ENCODE measurements around the gene SNCB.

SNCB gene

GRCh38 chr5:176650354-176650884 lies 20.1 kb upstream of the SNCB start:
- in situ Hi-C loops (cut with HindIII; ENCODE audit: low sequenced_read_pairs): no loop called here
- no peak overlapping the region for H3K4me3 ChIP-seq (ENCODE audit: low read depth, low read length)
- TF ChIP-seq, protein P1, sequence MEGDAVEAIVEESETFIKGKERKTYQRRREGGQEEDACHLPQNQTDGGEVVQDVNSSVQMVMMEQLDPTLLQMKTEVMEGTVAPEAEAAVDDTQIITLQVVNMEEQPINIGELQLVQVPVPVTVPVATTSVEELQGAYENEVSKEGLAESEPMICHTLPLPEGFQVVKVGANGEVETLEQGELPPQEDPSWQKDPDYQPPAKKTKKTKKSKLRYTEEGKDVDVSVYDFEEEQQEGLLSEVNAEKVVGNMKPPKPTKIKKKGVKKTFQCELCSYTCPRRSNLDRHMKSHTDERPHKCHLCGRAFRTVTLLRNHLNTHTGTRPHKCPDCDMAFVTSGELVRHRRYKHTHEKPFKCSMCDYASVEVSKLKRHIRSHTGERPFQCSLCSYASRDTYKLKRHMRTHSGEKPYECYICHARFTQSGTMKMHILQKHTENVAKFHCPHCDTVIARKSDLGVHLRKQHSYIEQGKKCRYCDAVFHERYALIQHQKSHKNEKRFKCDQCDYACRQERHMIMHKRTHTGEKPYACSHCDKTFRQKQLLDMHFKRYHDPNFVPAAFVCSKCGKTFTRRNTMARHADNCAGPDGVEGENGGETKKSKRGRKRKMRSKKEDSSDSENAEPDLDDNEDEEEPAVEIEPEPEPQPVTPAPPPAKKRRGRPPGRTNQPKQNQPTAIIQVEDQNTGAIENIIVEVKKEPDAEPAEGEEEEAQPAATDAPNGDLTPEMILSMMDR (IDR thresholded peaks at IDR 0.05; ENCODE audit: low read depth, low read length, missing control alignments): no peak
- no peak for DNase-seq (ENCODE audit: low read depth)

GRCh38 chr5:176648474-176649194 lies 18.3 kb upstream of the SNCB start:
- in situ Hi-C loops (cut with HindIII; ENCODE audit: low sequenced_read_pairs): no loop called here
- H3K4me3 ChIP-seq (ENCODE audit: low read depth, low read length): peak overlapping the region; percentile 74
- TF ChIP-seq, protein P1 (IDR thresholded peaks at IDR 0.05; ENCODE audit: low read depth, low read length, missing control alignments): no peak
- no peak for DNase-seq (ENCODE audit: low read depth)

DNA sequence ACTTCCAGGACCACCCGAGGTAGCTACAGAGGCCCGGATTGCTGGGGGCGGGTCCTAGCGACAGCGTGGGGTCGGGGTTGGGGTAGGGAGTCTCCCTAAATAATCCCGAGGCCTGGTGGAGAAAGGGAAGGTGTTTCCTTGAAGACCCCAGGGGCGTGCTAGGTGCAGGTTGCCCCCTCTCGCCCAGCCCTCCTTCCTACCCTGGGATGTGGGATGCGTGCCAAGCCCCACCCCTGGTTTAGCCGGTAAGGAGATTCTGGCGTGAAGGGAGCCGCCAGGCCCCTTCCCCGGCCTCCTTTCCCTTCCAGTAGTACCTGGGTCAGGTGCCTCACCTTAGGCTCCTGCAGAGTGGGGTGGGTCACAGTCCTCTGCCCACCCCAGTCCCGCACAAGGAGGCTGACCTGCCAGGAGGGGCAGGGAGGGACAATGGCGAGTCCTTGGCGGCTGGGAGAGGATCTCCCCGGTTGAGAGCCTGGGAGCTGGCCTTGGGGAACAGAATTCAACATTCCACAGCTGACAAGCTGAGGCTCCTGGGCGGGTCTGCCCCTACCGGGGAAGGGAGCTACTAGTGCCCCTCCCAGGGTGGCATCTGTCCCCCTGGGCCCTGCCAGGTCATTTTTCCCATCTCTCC lies 17.6 kb upstream of the SNCB start:
- peak overlapping the region; percentile 74 for H3K4me3 ChIP-seq (ENCODE audit: low read depth, low read length)
- in situ Hi-C loops (cut with HindIII; ENCODE audit: low sequenced_read_pairs): no loop called here
- TF ChIP-seq, protein P1 (IDR thresholded peaks at IDR 0.05; ENCODE audit: low read depth, low read length, missing control alignments): no peak
- no peak for DNase-seq (ENCODE audit: low read depth)

DNA sequence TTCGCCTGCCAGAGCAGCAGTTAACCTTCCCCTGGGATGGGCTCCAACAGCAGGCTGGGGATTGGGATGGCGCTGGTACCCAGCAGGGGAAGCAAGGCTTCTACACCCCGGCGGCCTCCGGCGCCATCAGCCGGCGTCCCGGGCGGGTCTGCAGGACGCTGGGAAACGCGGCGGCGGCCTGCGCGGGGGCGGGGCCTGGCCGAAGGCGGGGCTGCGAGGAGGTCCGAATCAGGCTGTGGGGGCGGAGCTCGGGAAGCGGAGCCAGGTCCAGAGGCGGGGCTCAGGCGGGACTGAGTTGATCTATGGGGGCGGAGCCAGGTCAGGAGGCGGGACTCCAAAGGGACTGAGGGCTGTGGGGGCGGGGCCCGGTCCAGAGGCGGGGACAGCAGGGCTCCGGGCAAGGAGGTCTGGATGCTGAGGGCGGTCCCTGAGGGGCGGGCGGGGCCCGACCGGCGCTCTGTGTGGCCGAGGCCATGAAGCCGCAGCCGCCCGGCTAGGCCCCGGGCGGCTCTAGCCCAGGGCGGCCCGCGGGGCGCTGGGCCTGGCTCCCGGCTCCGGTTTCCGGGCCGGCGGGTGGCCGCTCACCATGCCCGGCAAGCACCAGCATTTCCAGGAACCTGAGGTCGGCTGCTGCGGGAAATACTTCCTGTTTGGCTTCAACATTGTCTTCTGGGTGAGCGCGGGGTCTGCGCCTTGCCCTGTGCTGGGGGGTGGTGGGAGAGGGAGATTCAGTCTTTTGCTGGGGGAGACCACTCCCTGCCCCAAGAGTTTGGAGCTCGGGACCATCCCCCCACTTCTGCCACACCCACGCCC lies 16.9 kb upstream of the SNCB start, which contains the start of gene TSPAN17:
Gene TSPAN17 (plus strand): TSS at position 455 of the 813 bp plus-strand sequence. CDS start 132 bp downstream, at position 587.
- in situ Hi-C loops (cut with HindIII; ENCODE audit: low sequenced_read_pairs): no loop called here
- TF ChIP-seq, protein P1 (IDR thresholded peaks at IDR 0.05; ENCODE audit: low read depth, low read length, missing control alignments): peak; percentile 25
- DNase-seq (ENCODE audit: low read depth): peak; percentile 96
- peak within 1 kb of the TSS; percentile 74 for H3K4me3 ChIP-seq (ENCODE audit: low read depth, low read length)

DNA sequence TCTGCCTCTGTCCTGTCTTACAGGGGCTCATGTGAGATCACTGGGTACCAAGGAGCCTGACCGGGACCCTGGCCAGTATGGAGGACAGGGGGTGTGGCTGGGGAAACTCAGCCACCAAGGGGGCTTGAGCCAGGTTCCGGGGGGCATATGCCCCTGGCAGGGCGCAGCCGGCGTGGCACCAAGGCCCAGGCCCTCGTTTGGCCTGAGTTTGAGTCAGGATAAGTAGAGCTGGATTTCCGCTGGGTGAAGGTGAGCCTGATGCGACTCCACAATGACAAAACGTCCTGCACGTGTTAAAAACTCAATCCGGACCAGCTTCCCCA lies 16.3 kb upstream of the SNCB start:
- H3K4me3 ChIP-seq (ENCODE audit: low read depth, low read length): peak overlapping the region; percentile 31
- no peak for DNase-seq (ENCODE audit: low read depth)
- TF ChIP-seq, protein P1 (IDR thresholded peaks at IDR 0.05; ENCODE audit: low read depth, low read length, missing control alignments): no peak
- in situ Hi-C loops (cut with HindIII; ENCODE audit: low sequenced_read_pairs): no loop called here

DNA sequence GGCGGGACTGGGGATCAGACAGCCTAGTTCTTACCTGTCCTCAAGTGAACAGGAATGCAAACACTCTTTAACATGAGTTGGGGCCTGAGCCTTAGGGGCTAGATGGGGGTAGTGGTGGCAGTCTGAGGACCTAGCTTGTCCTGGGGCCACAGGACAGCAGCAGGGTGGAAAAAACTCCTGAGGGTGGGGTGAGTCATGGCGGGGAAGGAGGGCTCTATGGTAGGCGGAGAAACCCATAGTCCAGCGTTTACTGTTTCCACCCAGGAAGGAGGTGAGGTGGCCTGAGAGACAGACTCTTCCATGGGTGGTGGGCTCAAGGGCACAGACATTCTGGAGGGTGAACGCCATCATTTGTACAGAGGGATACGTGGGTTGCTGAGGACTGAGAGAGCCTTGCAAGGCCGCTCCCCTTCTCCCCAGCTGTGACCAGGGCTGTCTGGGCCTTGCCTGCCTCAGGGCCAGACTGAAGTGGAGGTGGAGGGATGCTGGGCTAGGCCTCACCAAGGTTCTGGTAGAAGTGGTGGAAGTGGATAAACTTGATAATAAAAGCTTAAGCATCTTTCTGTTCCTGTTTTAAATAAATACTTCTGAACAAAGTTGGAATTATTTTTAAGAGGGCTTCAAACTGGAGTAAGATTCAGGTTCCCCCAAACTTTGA lies 15.8 kb upstream of the SNCB start:
- no peak for DNase-seq (ENCODE audit: low read depth)
- TF ChIP-seq, protein P1 (IDR thresholded peaks at IDR 0.05; ENCODE audit: low read depth, low read length, missing control alignments): no peak
- in situ Hi-C loops (cut with HindIII; ENCODE audit: low sequenced_read_pairs): no loop called here
- no peak overlapping the region for H3K4me3 ChIP-seq (ENCODE audit: low read depth, low read length)
